ENCODE data around the gene RAB21.
"Not testable (repeated sequence)": the region's sequence is repeated elsewhere in the genome, so short reads cannot be mapped to it uniquely, and the experiment has no call there.

Gene RAB21

GRCh38 chr12:71800177-71800576 lies 45.5 kb downstream of the RAB21 start:
- DNase-seq, result no peak

GRCh38 chr12:71804505-71804904 lies 49.8 kb downstream of the RAB21 start:
- DNase-seq, result no peak

GRCh38 chr12:71810921-71811320 lies 56.3 kb downstream of the RAB21 start:
- DNase-seq, result no peak

- not testable (repeated sequence) for DNase-seq
These were observed 60.6 kb downstream of the RAB21 start for GRCh38 chr12:71815242-71815641.

GRCh38 chr12:71822088-71822487 lies 67.4 kb downstream of the RAB21 start:
- not testable (repeated sequence) for DNase-seq

GRCh38 chr12:71828813-71829212 lies 74.2 kb downstream of the RAB21 start:
- no peak for DNase-seq

- DNase-seq, result no peak
These were observed 82.7 kb downstream of the RAB21 start for GRCh38 chr12:71837356-71837755.

- no peak for DNase-seq
These were observed 83.6 kb downstream of the RAB21 start for GRCh38 chr12:71838231-71838630.

- DNase-seq, result no peak
These were observed 84.0 kb downstream of the RAB21 start for GRCh38 chr12:71838676-71839075.

GRCh38 chr12:71840231-71840847 lies 85.7 kb downstream of the RAB21 start:
- no peak for DNase-seq

- no peak for DNase-seq
These were observed 91.8 kb downstream of the RAB21 start for GRCh38 chr12:71846322-71846940.

- DNase-seq, result no peak
These were observed 93.5 kb downstream of the RAB21 start for GRCh38 chr12:71848212-71848611.

- no peak for DNase-seq
These were observed 94.6 kb downstream of the RAB21 start for GRCh38 chr12:71849109-71849851.

All from activated gamma-delta T cell treated with Interleukin-2 at 50 U/mL for 16 hours (primary cell).